K562 (cell line): Measurements from ENCODE around the gene BRPF1. TPM values are rescaled to one million over a fixed set of nuclear protein-coding genes. Genes with fewer than 3 reads are reported as not detected.

Source experiments
- ATAC-seq: fragments of 200-7000 bp; cut with Tn5 transposase; 3 replicates; pipeline ENCODE4 v1.9.1; 2020; ENCODE audit warnings: moderate library complexity
- BruUV-seq: library from RNA; stranded (reverse); fragments of 400-500 nt; replicated peaks from 2 replicates; lab custom pipeline; 2021; lab: Mats Ljungman, UMichigan
- CTCF ChIA-PET: fragments of 300-600 bp; formaldehyde crosslinking; extraction: SDS; loops from one replicate; lab custom pipeline; 2021; ENCODE audit warnings: low intra/inter-chr PET ratio; lab: Yijun Ruan, JAX
- POLR2A ChIA-PET: fragments of 300-600, 350-650 bp; sonication (Branson Sonifier 250); formaldehyde crosslinking; extraction: SDS; loops from one replicate; lab custom pipeline; 2021; ENCODE audit warnings: antibody characterized with exemption, inconsistent platforms; lab: Yijun Ruan, JAX
- DNase-seq, 4 experiments: peaks; one replicate each; pipeline versions ENCODE4 v3.0.0 to v3.0.0-alpha.2; 2011 to 2018; ENCODE audit warnings: low spot score in 3 of 4, mixed read lengths in 3 of 4; ENCODE audit errors: extremely low read depth in 1 of 4
- FAIRE-seq: peaks from 2 replicates; lab custom pipeline; 2011; peaks lifted over from hg19 to GRCh38; lab: Jason Lieb, UNC
- H2AFZ ChIP-seq: 2 replicates; pipeline ENCODE4 v1.6.0; 2011; ENCODE audit warnings: low read depth, low read length, control low read depth, inconsistent platforms
- H3K27ac ChIP-seq: fragments of 200-600 bp; 3 replicates; pipeline ENCODE4 v1.8.0; 2011; ENCODE audit warnings: low read depth, mild to moderate bottlenecking, control low read depth, inconsistent platforms, low read length, moderate library complexity, mixed read lengths; ENCODE audit errors: extremely low read depth
- H3K27me3 ChIP-seq, 2 experiments: fragments of 300-600 bp in 1 of 2; 2 replicates in 1 of 2; 3 replicates in 1 of 2; pipeline versions ENCODE4 v1.6.0 to v1.8.0; 2011; ENCODE audit warnings: inconsistent platforms in 2 of 2, low read length in 2 of 2, mild to moderate bottlenecking in 1 of 2, mixed read lengths in 1 of 2, moderate library complexity in 1 of 2; ENCODE audit not compliant: control insufficient read depth in 2 of 2, insufficient read depth in 2 of 2
- H3K36me3 ChIP-seq: fragments of 300-600 bp; 3 replicates; pipeline ENCODE4 v1.8.0; 2011; ENCODE audit warnings: mild to moderate bottlenecking, low read length, inconsistent platforms; ENCODE audit not compliant: control insufficient read depth, insufficient read depth
- H3K4me1 ChIP-seq, 2 experiments: fragments of 200-600 bp in 1 of 2; replicated peaks in 1 of 2; 2 replicates in 1 of 2; 3 replicates in 1 of 2; pipeline versions ENCODE4 v1.5.1 to v1.8.0; 2011; ENCODE audit warnings: inconsistent platforms in 2 of 2, low read length in 2 of 2, mild to moderate bottlenecking in 1 of 2, mixed read lengths in 1 of 2, moderate library complexity in 1 of 2; ENCODE audit not compliant: control insufficient read depth in 2 of 2, insufficient read depth in 2 of 2
- H3K4me2 ChIP-seq: 2 replicates; pipeline ENCODE4 v1.6.1; 2011; ENCODE audit warnings: low read length, control low read depth, inconsistent platforms, mixed read lengths; ENCODE audit not compliant: insufficient read depth
- H3K4me3 ChIP-seq: fragments of 200-600 bp; sonication (generic), shearing (Covaris generic); 2 replicates; pipeline ENCODE4 v1.5.1; 2016; ENCODE audit warnings: control low read depth, inconsistent platforms
- H3K79me2 ChIP-seq: fragments of 200-600 bp; 3 replicates; pipeline ENCODE4 v1.8.0; 2011; ENCODE audit warnings: low read length, inconsistent platforms; ENCODE audit not compliant: control insufficient read depth, insufficient read depth
- H3K9ac ChIP-seq, 2 experiments: 2 replicates each; pipeline versions ENCODE4 v1.6.0 to v1.6.1; 2011; ENCODE audit warnings: low read depth in 2 of 2, low read length in 2 of 2, control low read depth in 1 of 2, inconsistent platforms in 1 of 2, mild to moderate bottlenecking in 1 of 2, mixed read lengths in 1 of 2; ENCODE audit not compliant: insufficient read depth in 1 of 2
- H3K9me1 ChIP-seq: one replicate; pipeline ENCODE4 v1.6.0; 2011; ENCODE audit warnings: inconsistent platforms, mild to moderate bottlenecking, low read length, moderate library complexity; ENCODE audit not compliant: control insufficient read depth, insufficient read depth
- H3K9me3 ChIP-seq: replicated peaks from 2 replicates; pipeline ENCODE4 v1.5.1; 2011; ENCODE audit warnings: low read depth, low read length, inconsistent platforms; ENCODE audit not compliant: control insufficient read depth, insufficient read depth
- H4K20me1 ChIP-seq: replicated peaks from 2 replicates; pipeline ENCODE4 v1.6.1; 2011; ENCODE audit warnings: low read length, inconsistent platforms, mixed read lengths; ENCODE audit not compliant: control insufficient read depth, insufficient read depth
- CBX1 ChIP-seq: sonication (generic); IDR thresholded peaks from 2 replicates; pipeline ENCODE4 v1.6.1; 2016; ENCODE audit warnings: antibody characterized with exemption, low read depth, mild to moderate bottlenecking
- MYBL2 ChIP-seq, 2 experiments: fragments of 450-650 bp in 1 of 2; sonication (generic) in 1 of 2; formaldehyde crosslinking in 1 of 2; IDR thresholded peaks; 2 replicates each; pipeline versions ENCODE4 v1.6.1 to v1.8.1; 2017 to 2022; ENCODE audit warnings: borderline replicate concordance in 1 of 2, inconsistent platforms in 1 of 2, low read depth in 1 of 2, mild to moderate bottlenecking in 1 of 2, missing genetic modification reagents in 1 of 2, moderate library complexity in 1 of 2
- POLR2A ChIP-seq: fragments of 450-650 bp; conservative IDR thresholded peaks from 2 replicates; pipeline ENCODE4 v1.6.1; 2016
- RCOR1 ChIP-seq, 2 experiments: IDR thresholded peaks; 2 replicates each; pipeline ENCODE4 v1.6.1; 2012; ENCODE audit warnings: low read depth in 2 of 2, low read length in 2 of 2, borderline replicate concordance in 1 of 2, improper control_type of control experiment in 1 of 2
- SMC3 ChIP-seq: conservative IDR thresholded peaks from 2 replicates; pipeline ENCODE4 v1.6.1; 2011; ENCODE audit warnings: low read depth, low read length, improper control_type of control experiment; ENCODE audit not compliant: insufficient read depth
- SRSF3 ChIP-seq: fragments of 200-400 bp; formaldehyde crosslinking; IDR thresholded peaks from 2 replicates; pipeline ENCODE4 v1.6.1; 2016; ENCODE audit warnings: mild to moderate bottlenecking, low read length, moderate library complexity; ENCODE audit not compliant: insufficient read depth
- ZBED1 ChIP-seq: IDR thresholded peaks from 2 replicates; pipeline ENCODE4 v1.6.1; 2014
- ZNF197 ChIP-seq: fragments of 200-800 bp; sonication (Bioruptor generic); IDR thresholded peaks from 2 replicates; pipeline ENCODE4 v1.6.1; 2016; ENCODE audit warnings: low read depth, missing genetic modification characterization, missing compliant biosample characterization
- ZNF668 ChIP-seq: fragments of 250-450 bp; sonication (Bioruptor Pico); IDR thresholded peaks from 2 replicates; pipeline ENCODE4 v1.8.0; 2022; ENCODE audit warnings: mild to moderate bottlenecking, inconsistent platforms
- ZNF79 ChIP-seq: fragments of 250-450 bp; sonication (Bioruptor Pico); IDR thresholded peaks from 2 replicates; pipeline ENCODE4 v1.4.0; 2020; ENCODE audit warnings: low read depth, mild to moderate bottlenecking, moderate library complexity
- WGBS: fragments of 100-300 bp; shearing (Covaris generic); methylation state at CpG from one replicate; pipeline ENCODE4 v1.1.6; 2016; ENCODE audit warnings: low coverage, mixed read lengths; ENCODE audit not compliant: insufficient coverage; ENCODE audit errors: missing lambda C conversion rate; 5-methylcytosine and 5-hydroxymethylcytosine counted together
- in situ Hi-C: fragments of 300-500 bp; cut with MboI; formaldehyde crosslinking; loops from 4 replicates; pipeline ENCODE4 v1.15.0; 2018; ENCODE audit warnings: inconsistent platforms, mixed read lengths
- intact Hi-C: fragments of 100-400 bp; cut with micrococcal nuclease; formaldehyde crosslinking; loops from 2 replicates; pipeline ENCODE4 v1.14.2; 2022
- polyA plus RNA-seq, 8 experiments: library from polyadenylated mRNA; depleted of rRNA in 4 of 8; stranded (reverse) in 5 of 8; unstranded in 3 of 8; fragments of >200 nt; fragmentation: Nextera tagmentation in 2 of 8; fragmentation: Illumina TruSeq in 1 of 8; extraction: Ambion mirVana in 2 of 8; extraction: Trizol in 1 of 8; gene quantifications; 2 replicates each; pipeline versions ENCODE4 v1.2.1 to v1.2.3, GENCODE V29; 2011 to 2014; ENCODE audit warnings: inconsistent platforms in 1 of 8, missing spikeins in 1 of 8
- total RNA-seq, 7 experiments: library from RNA; depleted of rRNA in 6 of 7; stranded (reverse); fragments of >200 nt in 6 of 7; fragmentation: Illumina TruSeq in 2 of 7; extraction: Trizol in 2 of 7; gene quantifications; 2 replicates each; pipeline versions ENCODE4 v1.2.1 to v1.2.3, GENCODE V29; 2011 to 2021; ENCODE audit warnings: low replicate concordance in 1 of 7
- TF ChIP-seq, protein P1 (sequence below): conservative IDR thresholded peaks from 2 replicates; pipeline ENCODE4 v1.6.1; 2011; ENCODE audit warnings: low read depth, mild to moderate bottlenecking, low read length; ENCODE audit not compliant: control insufficient read depth
- TF ChIP-seq, protein P2 (sequence below): fragments of 450-650 bp; formaldehyde crosslinking; IDR thresholded peaks from 2 replicates; pipeline ENCODE4 v1.4.0; 2020; ENCODE audit warnings: mild to moderate bottlenecking, moderate library complexity
- TF ChIP-seq, protein P3 (sequence below), 2 experiments: fragments of 450-650 bp; conservative IDR thresholded peaks; 2 replicates each; pipeline ENCODE4 v1.6.1; 2017; ENCODE audit warnings: mild to moderate bottlenecking in 2 of 2, moderate library complexity in 2 of 2
- TF ChIP-seq, protein P4 (sequence below): fragments of 200-400 bp; formaldehyde crosslinking; IDR thresholded peaks from 2 replicates; pipeline ENCODE4 v1.6.1; 2017; ENCODE audit warnings: mild to moderate bottlenecking, low read depth, low read length, moderate library complexity

Gene BRPF1
- total and polyA plus RNA-seq, 9 of the 15 experiments (the other 6 are each of a cell fraction or from before 2014, with no cell fraction given), result 1.1 to 40.2 (median 23.5) TPM

DNA sequence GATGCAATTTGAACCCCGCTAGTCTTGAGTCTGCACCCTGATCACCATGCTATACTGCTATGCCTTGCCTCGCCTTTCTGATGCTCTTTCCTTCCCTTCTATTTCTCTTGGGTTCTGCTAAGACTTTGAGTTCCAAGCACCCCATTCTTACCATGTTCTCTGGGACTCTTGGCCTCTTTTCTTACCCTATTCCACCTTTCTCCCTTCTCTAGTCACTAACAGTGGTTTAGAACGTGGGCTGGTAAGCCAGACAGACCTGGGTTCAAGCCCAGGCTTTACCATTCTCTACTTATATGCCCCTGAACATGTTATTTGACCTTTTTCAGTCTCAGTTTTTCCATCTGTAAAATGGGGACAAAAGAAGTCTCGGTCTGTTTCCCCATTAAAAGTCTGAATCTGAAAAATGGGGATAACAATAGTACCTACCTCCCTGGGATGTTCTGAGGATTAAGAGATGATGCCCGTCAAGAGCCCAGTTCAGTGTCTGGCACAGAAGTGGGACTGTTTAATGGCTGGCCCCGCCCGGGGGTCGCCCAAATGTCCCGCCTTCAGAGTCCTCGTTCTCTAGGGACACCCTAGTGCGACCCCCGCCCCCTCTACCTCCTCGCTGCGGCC lies 60.4 kb downstream of the BRPF1 start:
- Histone ChIP-seq H3K27me3 (no peaks in the 10 kb centered on the region), H2AFZ (peak overlapping the region; percentile 97; the same call in 1 of the 2 replicates), H3K4me1 (peaks cover 22% of the 10 kb centered on the region in 2 experiments; a peak in 4 of 5 replicates), H3K36me3 (peaks cover 74% of the 10 kb centered on the region), H3K4me3 (peak overlapping the region; percentile 99), H4K20me1 (peaks cover 3% of the 10 kb centered on the region; the same call in 1 of the 2 replicates), H3K9me3 (no peaks in the 10 kb centered on the region), H3K9ac (peak overlapping the region; percentile 94 to 100), H3K9me1 (peaks cover 3% of the 10 kb centered on the region), H3K4me2 (peak overlapping the region; percentile 100), H3K27ac (peak overlapping the region; percentile 100), H3K79me2 (peaks cover 61% of the 10 kb centered on the region)
- ATAC-seq, result no peak
- in situ Hi-C loops (no loop called here), intact Hi-C loops (loop anchor here (1.0 to 10.0 kb wide), 3 partner anchors 42 to 287 kb away; no protein-coding TSS in a partner anchor)
- DNase-seq, result no peak
- 11% methylated on average over 13 of the region's 14 CpGs for WGBS
- FAIRE-seq, result peak; percentile 29
- ChIA-PET POLR2A (interaction anchor here (0.7 to 2.9 kb wide), 10 partner anchors 10 to 395 kb away, joined by 3 to 49 read pairs (median 4); partner anchors contain the start of gene RPUSD3), CTCF (interaction anchor here (0.7 kb wide), 1 partner anchor 249 kb away, joined by 3 read pairs; no protein-coding TSS in a partner anchor)
- BruUV-seq, result TSS peak; percentile 76
- TF ChIP-seq ZNF668 (CRISPR knock-in tag), result 0 out of 2 replicates have a peak, but pooled peaks have one; percentile 24
- TF ChIP-seq, protein P1, sequence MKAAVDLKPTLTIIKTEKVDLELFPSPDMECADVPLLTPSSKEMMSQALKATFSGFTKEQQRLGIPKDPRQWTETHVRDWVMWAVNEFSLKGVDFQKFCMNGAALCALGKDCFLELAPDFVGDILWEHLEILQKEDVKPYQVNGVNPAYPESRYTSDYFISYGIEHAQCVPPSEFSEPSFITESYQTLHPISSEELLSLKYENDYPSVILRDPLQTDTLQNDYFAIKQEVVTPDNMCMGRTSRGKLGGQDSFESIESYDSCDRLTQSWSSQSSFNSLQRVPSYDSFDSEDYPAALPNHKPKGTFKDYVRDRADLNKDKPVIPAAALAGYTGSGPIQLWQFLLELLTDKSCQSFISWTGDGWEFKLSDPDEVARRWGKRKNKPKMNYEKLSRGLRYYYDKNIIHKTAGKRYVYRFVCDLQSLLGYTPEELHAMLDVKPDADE, result no peak
- TF ChIP-seq CBX1, result peak; percentile 81; the same call in 1 of the 2 replicates
- TF ChIP-seq, protein P2, sequence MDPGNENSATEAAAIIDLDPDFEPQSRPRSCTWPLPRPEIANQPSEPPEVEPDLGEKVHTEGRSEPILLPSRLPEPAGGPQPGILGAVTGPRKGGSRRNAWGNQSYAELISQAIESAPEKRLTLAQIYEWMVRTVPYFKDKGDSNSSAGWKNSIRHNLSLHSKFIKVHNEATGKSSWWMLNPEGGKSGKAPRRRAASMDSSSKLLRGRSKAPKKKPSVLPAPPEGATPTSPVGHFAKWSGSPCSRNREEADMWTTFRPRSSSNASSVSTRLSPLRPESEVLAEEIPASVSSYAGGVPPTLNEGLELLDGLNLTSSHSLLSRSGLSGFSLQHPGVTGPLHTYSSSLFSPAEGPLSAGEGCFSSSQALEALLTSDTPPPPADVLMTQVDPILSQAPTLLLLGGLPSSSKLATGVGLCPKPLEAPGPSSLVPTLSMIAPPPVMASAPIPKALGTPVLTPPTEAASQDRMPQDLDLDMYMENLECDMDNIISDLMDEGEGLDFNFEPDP (CRISPR knock-in tag), result no peak
- peak in 1 of 2 experiments; percentile 64; a peak in 2 of 4 replicates for TF ChIP-seq RCOR1 (IDR thresholded peaks at IDR 0.05; ENCODE audit: borderline replicate concordance in 1 of 2, low read depth in 2 of 2, low read length in 2 of 2)
- TF ChIP-seq, protein P3, sequence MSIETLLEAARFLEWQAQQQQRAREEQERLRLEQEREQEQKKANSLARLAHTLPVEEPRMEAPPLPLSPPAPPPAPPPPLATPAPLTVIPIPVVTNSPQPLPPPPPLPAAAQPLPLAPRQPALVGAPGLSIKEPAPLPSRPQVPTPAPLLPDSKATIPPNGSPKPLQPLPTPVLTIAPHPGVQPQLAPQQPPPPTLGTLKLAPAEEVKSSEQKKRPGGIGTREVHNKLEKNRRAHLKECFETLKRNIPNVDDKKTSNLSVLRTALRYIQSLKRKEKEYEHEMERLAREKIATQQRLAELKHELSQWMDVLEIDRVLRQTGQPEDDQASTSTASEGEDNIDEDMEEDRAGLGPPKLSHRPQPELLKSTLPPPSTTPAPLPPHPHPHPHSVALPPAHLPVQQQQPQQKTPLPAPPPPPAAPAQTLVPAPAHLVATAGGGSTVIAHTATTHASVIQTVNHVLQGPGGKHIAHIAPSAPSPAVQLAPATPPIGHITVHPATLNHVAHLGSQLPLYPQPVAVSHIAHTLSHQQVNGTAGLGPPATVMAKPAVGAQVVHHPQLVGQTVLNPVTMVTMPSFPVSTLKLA (conservative IDR thresholded peaks at IDR 0.05), result no peak
- no peak for TF ChIP-seq MYBL2 (IDR thresholded peaks at IDR 0.05; ENCODE audit: low read depth)
- no peak for TF ChIP-seq MYBL2 (CRISPR knock-in tag; IDR thresholded peaks at IDR 0.05; ENCODE audit: borderline replicate concordance)
- no peak for TF ChIP-seq SRSF3
- TF ChIP-seq ZNF197, result no peak
- no peak for TF ChIP-seq ZNF79
- TF ChIP-seq SMC3, result no peak
- TF ChIP-seq ZBED1, result no peak
- TF ChIP-seq, protein P4, sequence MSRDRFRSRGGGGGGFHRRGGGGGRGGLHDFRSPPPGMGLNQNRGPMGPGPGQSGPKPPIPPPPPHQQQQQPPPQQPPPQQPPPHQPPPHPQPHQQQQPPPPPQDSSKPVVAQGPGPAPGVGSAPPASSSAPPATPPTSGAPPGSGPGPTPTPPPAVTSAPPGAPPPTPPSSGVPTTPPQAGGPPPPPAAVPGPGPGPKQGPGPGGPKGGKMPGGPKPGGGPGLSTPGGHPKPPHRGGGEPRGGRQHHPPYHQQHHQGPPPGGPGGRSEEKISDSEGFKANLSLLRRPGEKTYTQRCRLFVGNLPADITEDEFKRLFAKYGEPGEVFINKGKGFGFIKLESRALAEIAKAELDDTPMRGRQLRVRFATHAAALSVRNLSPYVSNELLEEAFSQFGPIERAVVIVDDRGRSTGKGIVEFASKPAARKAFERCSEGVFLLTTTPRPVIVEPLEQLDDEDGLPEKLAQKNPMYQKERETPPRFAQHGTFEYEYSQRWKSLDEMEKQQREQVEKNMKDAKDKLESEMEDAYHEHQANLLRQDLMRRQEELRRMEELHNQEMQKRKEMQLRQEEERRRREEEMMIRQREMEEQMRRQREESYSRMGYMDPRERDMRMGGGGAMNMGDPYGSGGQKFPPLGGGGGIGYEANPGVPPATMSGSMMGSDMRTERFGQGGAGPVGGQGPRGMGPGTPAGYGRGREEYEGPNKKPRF, result no peak
- TF ChIP-seq POLR2A, result peak; percentile 66; the same call in 1 of the 2 replicates
